PC-3 (cell line): ENCODE data around the gene GBX1.

Experiments used
- CTCF ChIP-seq: fragments of 300-600 bp; sonication (generic); conservative IDR thresholded peaks from 2 replicates; pipeline ENCODE4 v1.5.1; 2017; ENCODE audit warnings: antibody characterized with exemption, low read depth, mild to moderate bottlenecking, low read length
- EZH2 ChIP-seq: fragments of 300-600 bp; sonication (generic); IDR thresholded peaks from one replicate; pipeline ENCODE4 v1.6.1; 2017; ENCODE audit warnings: antibody characterized with exemption, mild to moderate bottlenecking, low read length; ENCODE audit not compliant: unreplicated experiment

- no peak for TF ChIP-seq EZH2
- no peak for TF ChIP-seq CTCF
Observed at GRCh38 chr7:151207804-151208203, 40.3 kb upstream of the GBX1 start.
